Measurements from ENCODE around the gene FLT4. TPM values are rescaled to one million over a fixed set of nuclear protein-coding genes. Genes with fewer than 3 reads are reported as not detected.
"Not testable (repeated sequence)": the region's sequence is repeated elsewhere in the genome, so short reads cannot be mapped to it uniquely, and the experiment has no call there.

FLT4 gene
- total and polyA plus RNA-seq, 2 experiments from 2014 or later = 3.4 to 13.8 TPM

DNA sequence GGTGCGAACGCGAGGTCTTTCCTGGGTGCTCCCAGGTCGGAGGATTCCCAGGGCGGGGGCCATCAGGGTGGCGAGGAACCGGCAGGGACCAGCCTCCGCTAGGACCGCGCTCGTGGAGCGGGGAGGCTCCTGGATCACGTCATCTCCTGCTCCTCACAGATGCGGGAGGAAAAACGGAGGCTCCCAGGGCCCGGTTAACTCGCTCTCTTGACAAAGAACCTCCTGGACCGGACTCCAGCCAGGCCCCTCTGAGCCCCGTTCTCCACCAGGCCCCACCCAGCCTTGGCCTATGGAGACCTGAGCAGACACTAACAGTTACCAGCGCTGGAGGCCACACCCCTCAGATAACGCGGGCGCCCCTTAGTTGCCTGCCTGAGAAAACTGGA is 24.7 kb upstream of the FLT4 start:
- not testable (repeated sequence) for H3K27ac ChIP-seq (ENCODE audit: low read depth); H3K27ac Mint-ChIP-seq; H3K9me3 Mint-ChIP-seq; H3K4me1 ChIP-seq (ENCODE audit: insufficient read depth); H3K36me3 ChIP-seq (ENCODE audit: insufficient read depth); H3K79me2 ChIP-seq (replicated peaks; ENCODE audit: insufficient read depth); H3F3A ChIP-seq (replicated peaks; ENCODE audit: low read depth); H3K9me2 ChIP-seq (ENCODE audit: insufficient read depth); H3K36me3 Mint-ChIP-seq (ENCODE audit: low read depth); H4K20me1 ChIP-seq (replicated peaks; ENCODE audit: insufficient read depth); H3K4me1 Mint-ChIP-seq
- peak overlapping the region; percentile 91 for H3K4me2 ChIP-seq
- H3K4me3 ChIP-seq = peak overlapping the region; percentile 74
- peak; percentile 34 for DNase-seq (ENCODE audit: low spot score)
- peak overlapping the region; percentile 98 for H2AFZ ChIP-seq
- ATAC-seq = peak; percentile 73
- Mint-ChIP-seq H3K27me3 (ENCODE audit: insufficient read depth, low read depth, poor library complexity) (peaks cover 34% of the 10 kb centered on the region), H3K4me3 (peak overlapping the region; percentile 63)
- peaks cover 37% of the 10 kb centered on the region for H3K27me3 ChIP-seq (ENCODE audit: insufficient read depth)

GRCh38 chr5:180673371-180674089 is 24.1 kb upstream of the FLT4 start:
- H3K27me3 Mint-ChIP-seq (ENCODE audit: insufficient read depth, low read depth, poor library complexity) = peaks cover 39% of the 10 kb centered on the region
- Histone ChIP-seq H3K4me2 (peak overlapping the region; percentile 91), H3K27me3 (ENCODE audit: insufficient read depth) (peaks cover 37% of the 10 kb centered on the region)

DNA sequence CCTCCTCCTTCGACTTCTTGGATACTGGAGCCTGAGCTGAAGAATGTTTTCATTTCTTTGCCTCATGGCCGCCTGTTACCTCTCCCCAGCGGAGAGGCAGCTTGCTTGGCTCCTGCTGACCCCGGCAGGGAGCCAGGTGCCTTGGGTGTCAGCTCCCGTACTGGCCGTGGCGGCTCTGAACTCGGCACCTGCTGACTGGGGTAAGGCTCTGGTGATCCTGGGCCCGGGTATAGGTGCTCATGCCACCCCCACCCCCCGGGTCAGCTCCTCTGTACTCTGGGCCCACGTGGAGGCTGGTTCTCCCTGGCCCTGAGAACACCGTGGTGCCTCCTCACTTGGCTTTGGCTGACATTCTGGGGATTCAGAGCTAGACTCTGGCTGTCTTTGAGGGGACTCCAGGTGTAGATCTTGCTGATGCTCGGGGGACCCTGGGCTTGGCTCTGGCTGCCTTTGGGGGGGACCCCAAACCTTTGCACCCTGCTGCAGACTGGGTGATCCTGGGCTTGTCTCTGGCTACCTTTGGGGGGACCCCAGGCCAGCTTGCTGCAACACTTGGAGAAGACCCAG is 22.6 kb upstream of the FLT4 start:
- not testable (repeated sequence) for H3K4me3 ChIP-seq; H3K9me3 Mint-ChIP-seq; H2AFZ ChIP-seq; H3K27ac ChIP-seq (ENCODE audit: low read depth); H3K4me2 ChIP-seq; H3K79me2 ChIP-seq (replicated peaks; ENCODE audit: insufficient read depth); DNase-seq (ENCODE audit: low spot score); H4K20me1 ChIP-seq (replicated peaks; ENCODE audit: insufficient read depth); ATAC-seq; H3K4me1 ChIP-seq (ENCODE audit: insufficient read depth); H3K27ac Mint-ChIP-seq; H3K36me3 Mint-ChIP-seq (ENCODE audit: low read depth); H3K4me3 Mint-ChIP-seq; H3K36me3 ChIP-seq (ENCODE audit: insufficient read depth); H3F3A ChIP-seq (replicated peaks; ENCODE audit: low read depth); H3K9me2 ChIP-seq (ENCODE audit: insufficient read depth)
- H3K27me3 Mint-ChIP-seq (ENCODE audit: insufficient read depth, low read depth, poor library complexity) = peaks cover 35% of the 10 kb centered on the region
- H3K27me3 ChIP-seq (ENCODE audit: insufficient read depth) = peaks cover 37% of the 10 kb centered on the region
- H3K4me1 Mint-ChIP-seq = peaks cover 16% of the 10 kb centered on the region

More at GRCh38 chr5:180673371-180674089, 24.1 kb upstream of the FLT4 start:
- peaks cover 8% of the 10 kb centered on the region; the same call in 1 of the 3 replicates for H3K9me3 Mint-ChIP-seq
- no peaks in the 10 kb centered on the region; the same call in 2 of the 3 replicates for H3K36me3 Mint-ChIP-seq (ENCODE audit: low read depth)
- Histone ChIP-seq H3F3A (replicated peaks; ENCODE audit: low read depth) (no peaks in the 10 kb centered on the region), H3K9me2 (ENCODE audit: insufficient read depth) (no peaks in the 10 kb centered on the region), H3K27ac (ENCODE audit: low read depth) (no peak overlapping the region), H4K20me1 (replicated peaks; ENCODE audit: insufficient read depth) (no peaks in the 10 kb centered on the region), H3K79me2 (replicated peaks; ENCODE audit: insufficient read depth) (no peaks in the 10 kb centered on the region), H2AFZ (peak overlapping the region; percentile 98), H3K4me3 (peak overlapping the region; percentile 74), H3K36me3 (ENCODE audit: insufficient read depth) (no peaks in the 10 kb centered on the region), H3K4me1 (ENCODE audit: insufficient read depth) (no peaks in the 10 kb centered on the region)
- DNase-seq (ENCODE audit: low spot score) = peak; percentile 64
- H3K27ac Mint-ChIP-seq = no peak overlapping the region
- peak overlapping the region; percentile 53 for H3K4me3 Mint-ChIP-seq
- peak; percentile 70 for ATAC-seq
- peaks cover 13% of the 10 kb centered on the region for H3K4me1 Mint-ChIP-seq
- TF ChIP-seq, protein P1, sequence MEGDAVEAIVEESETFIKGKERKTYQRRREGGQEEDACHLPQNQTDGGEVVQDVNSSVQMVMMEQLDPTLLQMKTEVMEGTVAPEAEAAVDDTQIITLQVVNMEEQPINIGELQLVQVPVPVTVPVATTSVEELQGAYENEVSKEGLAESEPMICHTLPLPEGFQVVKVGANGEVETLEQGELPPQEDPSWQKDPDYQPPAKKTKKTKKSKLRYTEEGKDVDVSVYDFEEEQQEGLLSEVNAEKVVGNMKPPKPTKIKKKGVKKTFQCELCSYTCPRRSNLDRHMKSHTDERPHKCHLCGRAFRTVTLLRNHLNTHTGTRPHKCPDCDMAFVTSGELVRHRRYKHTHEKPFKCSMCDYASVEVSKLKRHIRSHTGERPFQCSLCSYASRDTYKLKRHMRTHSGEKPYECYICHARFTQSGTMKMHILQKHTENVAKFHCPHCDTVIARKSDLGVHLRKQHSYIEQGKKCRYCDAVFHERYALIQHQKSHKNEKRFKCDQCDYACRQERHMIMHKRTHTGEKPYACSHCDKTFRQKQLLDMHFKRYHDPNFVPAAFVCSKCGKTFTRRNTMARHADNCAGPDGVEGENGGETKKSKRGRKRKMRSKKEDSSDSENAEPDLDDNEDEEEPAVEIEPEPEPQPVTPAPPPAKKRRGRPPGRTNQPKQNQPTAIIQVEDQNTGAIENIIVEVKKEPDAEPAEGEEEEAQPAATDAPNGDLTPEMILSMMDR (conservative IDR thresholded peaks at IDR 0.05; ENCODE audit: low read depth in 2 of 2) = peak; percentile 49 to 90
- TF ChIP-seq CREB1 (CRISPR knock-in tag; IDR thresholded peaks at IDR 0.05; ENCODE audit: low read depth) = no peak
- peak; percentile 65 for TF ChIP-seq EZH2 (IDR thresholded peaks at IDR 0.05; ENCODE audit: low read depth, unreplicated experiment)
